Measurements from ENCODE around the gene HDAC4.
A peak's percentile ranks its signal among the peaks of the same experiment; 100 is the strongest.

Gene HDAC4

DNA sequence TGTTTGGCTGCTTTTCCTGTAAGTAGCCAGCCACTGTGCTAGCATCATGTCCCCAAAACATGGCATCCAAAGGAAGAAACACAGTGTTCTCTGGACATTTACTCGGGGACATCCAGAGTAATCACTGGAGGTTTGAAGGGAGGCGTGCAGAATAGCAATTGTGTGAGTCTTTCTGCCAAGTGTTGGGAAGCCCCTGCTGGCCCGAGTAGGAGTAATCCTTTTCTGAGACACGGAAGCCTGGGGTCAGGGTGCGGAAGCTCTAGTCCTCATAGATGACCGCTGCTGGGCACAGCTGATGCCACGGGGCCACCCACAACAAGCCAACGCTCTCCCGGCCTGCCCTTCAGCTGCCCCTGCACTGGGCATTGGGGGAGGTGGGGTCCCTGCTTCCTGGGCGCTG lies 24.8 kb upstream of the HDAC4 start:
- no peak for DNase-seq

DNA sequence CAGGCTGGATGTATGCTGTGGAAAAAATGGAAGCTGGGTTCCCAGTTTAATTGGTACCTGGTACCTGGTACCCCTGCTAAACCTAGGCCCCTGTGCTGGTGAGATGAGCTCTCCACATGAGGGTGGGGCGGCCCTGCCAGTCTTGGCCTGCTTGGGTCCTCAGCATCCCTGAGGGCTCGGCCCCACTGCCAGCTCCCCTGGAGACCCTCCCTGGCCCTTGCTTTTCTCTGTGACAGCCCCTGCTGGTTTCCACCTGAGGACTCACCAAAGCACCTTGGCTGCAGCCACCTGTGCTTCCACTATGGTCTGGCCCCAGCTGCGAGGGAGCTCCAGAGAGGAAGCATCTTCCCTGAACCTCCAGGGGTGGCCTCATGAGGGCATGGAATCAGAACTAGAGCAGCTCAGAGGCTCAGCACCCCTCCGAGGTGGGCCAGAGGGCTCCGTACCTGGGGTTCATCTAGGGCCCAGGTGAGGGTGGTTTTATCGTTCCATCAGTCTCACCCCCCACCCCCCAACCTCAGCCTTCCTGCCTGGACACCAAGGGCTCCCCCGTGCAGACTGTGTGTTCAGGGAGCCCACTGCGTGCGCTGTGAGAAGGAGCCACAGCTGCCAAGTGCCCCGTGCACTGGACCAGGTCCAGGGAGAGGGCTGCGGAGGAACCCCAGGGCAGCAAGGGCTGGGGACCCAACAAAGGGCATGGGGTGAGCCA lies 23.7 kb upstream of the HDAC4 start:
- no peak for DNase-seq

DNA sequence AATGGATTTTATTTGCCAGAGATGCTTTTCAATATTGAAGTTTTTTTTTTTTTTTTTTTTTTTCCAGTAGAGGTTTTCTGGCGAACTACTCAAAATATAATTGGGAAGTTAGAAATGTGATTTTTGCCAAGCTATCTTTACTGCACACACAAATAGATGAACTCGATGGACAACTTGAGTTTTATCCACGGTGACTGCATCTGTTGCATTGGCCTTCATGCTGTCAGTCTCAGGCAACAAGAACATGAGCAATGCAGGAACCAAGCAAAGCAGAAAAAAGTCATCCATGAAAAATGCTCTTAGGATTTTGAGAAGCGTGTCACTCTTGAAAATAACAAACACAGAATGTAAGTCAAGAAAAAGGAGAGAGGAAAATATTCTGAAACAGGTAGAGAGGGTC lies 22.7 kb upstream of the HDAC4 start:
- DNase-seq = no peak

DNA sequence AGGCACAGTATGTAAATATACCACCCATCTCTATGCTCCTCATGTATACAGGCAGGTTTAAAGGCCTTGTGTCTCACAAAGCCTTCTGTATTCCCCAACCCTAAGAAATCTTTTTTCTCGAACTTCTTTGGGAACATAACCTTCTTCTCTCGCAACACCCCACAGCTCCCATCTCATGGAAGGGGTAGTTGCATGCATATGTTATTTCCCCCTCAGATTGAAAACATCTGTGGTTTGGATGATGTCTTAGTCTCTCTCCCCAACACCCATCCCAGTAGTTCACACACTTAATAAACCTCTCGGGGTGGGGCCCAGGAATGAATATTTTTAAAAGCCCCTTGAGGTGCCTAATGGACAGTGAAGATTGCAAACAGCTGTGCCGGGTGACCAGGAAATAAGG lies 21.0 kb upstream of the HDAC4 start:
- DNase-seq = no peak

DNA sequence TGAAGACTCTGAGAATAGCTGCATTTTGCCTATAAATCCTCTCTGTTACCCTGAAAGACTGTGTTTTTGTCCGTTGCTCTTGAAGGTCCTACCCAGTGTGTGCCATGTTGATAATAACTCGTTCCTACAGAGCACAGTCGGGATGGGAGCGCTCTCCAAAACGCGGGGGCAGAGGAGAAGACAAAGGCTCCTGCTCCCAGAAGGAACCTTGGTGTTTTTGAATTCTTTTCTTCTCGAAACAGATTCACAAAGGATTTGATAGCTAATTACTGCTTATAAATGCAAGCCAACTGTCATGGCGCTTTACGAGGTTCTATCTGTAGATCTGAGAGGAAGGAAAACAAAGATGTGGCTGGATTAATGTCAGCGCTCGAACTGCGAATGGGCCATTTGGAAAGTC lies 19.3 kb upstream of the HDAC4 start:
- no peak for DNase-seq

DNA sequence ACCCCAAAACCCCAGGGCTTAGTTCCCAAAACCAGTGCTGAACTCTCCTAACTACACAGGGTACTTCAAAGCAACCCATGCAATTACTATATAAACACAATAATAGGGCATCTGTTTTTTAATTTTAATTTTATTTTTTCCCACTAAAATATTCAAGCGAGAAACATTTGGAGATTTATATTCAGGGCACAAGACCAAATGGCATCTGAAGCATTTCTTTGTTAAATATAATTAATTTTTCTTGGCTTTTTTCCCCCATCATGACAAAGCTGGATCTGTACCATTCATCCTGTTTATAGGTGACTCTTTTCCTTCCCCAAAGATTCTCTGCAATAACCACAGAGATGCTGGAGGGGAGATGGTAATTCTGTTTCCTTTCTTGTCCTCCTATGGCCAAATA lies 18.1 kb upstream of the HDAC4 start:
- DNase-seq = no peak

DNA sequence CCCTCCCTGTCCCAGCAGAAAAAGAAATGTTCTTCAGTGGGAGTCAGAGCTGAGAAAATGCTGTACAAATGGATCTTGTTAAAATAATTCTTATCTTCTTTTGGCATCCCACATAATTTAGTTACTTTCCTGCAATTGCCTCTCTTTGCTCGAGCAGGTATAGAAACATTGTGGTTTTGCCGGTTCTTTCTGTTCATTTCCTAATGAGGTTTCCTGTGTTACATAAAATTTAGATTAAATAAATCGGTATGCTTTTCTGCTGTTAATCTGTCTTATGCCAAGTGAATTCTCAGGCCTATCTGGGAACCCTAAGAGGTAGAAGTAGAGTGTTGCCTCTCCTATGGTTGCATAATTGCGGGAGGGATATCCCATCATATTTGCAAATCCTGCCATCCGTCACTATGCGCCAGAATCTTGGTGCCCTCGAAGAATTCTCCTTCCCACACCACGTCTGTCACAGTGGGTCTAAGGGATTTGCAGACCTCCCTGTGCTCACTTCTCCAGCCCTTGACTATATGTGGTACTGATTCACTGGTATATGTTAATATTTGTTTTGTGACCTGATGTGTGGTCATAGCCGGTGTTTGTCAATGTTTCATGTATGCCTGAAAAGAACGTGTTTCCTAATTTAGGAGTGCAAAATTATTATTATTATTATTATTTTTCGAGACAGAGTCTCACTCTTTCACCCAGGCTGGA lies 12.2 kb upstream of the HDAC4 start:
- DNase-seq = no peak

DNA sequence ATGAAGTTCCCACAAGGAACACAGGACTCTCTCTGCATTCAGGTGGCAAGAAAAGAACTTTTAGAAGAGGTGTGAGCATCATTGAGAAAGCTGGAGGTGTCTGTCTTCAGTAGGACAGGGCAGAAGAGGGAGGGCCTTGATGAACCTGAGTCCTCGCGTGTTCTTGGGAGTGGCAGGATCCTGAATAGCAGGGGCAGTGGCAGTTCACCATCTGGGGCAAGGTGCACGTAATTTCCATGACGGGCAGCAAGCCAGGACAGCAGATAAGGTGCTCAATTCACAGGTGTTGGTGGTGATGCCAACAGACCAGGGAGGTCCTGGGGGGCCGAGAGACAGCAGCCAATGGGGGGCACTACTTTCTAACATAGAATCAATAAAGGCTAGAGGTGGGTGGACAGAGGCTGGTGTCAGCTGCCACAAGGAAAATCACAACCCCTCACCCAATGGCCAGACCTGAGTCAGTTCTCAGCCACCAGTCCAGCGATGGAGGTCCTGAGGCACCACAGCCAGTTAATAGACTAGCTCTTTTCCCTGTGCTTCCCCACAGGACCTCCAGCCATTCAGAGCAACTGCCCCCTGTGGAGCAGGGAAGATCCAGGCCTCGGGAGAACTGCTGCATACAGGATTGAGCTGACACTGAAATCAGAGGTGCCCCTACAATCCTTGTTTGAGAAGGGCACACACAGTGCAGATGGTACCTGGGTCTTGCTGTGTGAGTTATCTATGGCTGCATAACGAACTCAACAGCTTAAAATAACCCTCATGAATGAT lies 10.9 kb upstream of the HDAC4 start:
- no peak for DNase-seq

DNA sequence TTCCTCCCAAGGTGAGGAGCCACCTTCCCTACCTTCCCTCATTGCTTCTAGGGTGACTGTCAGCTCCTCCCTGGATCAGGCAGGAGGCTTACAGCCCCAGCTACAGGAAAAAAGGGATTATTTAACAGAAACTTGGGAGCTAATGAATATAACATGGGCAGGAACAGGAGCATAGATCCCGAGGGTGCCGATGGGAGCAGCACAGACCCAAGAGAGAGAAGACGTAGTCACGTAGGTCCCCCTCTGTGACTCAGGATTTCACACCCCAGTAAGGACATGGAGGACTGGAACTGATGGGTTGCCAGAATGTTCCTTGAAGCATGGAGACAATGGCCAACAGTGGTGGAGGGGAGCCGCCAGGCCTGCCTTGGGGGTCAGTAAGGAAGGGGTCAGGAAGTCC lies 10.3 kb upstream of the HDAC4 start:
- DNase-seq = no peak

DNA sequence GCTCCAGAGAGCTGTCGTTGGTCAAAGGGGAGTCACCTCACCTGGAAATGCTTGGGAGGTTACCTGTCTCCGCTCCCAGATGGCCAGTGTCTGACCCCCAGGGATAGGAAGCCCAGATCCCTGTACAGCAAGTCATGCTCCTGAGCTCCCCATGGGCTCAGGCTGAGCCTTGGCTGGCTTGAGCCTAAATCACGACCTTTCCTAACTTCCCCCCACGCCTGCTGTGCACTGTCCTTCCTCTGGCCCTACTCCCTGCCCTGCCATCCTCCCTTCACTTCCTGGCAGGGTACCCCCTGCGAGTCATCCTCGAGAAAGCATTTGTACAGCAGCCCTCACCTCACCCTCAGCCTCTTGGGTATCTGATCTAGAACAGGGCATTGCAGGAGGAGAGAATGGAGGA lies 9.2 kb upstream of the HDAC4 start:
- DNase-seq = no peak

DNA sequence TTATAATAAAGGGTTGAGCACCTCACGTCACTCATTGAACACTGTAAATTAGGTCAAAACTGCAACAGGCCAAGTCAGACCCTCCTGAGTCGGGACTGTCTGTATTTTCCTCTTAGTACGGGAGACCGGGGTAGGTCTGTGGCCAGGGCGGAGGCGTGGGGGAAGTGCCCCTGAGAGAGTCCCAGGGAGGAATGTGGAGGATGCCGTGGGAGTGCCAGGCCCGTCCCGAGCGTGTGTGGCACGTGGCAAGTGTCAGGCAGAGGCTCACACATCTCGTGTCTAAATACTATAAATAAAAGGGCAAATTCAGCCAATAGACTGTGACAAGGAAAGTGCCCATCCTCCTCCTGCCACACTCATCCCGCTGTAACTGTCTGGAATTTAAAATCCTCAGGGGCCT lies 6.3 kb upstream of the HDAC4 start:
- no peak for DNase-seq

DNA sequence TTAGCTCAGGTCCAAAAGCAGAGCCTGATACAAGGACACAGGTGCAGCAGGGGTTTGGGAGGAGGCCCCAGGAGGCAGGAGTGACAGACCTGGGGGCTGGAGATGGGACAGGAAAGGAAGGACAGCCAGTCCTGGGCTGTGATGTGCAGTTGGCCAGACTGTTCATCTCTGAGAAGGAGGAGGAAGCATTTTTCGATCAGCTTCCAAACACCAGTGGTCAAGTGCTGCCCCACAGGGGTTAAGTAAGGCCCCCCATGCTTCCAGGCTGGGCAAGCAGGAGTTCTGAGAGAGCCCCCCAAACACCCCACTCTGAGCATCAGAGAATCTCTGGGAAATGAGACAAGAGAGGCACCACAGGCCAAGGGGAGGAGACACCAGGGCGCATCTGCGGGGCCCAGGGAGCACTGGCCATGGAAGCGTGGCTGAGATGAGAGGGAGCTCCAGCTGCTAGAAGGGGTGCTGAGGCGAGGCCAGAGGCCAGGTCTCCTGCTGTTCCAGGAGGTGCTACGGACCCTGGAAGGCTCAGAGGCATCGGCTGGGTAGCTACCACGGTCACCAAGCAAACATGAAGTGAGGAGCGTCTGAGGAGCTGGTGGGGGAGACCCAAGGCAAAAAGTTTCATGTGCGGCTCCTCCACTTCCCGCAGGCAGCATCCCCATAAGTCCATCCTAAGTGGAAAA lies 5.6 kb upstream of the HDAC4 start:
- DNase-seq = no peak

DNA sequence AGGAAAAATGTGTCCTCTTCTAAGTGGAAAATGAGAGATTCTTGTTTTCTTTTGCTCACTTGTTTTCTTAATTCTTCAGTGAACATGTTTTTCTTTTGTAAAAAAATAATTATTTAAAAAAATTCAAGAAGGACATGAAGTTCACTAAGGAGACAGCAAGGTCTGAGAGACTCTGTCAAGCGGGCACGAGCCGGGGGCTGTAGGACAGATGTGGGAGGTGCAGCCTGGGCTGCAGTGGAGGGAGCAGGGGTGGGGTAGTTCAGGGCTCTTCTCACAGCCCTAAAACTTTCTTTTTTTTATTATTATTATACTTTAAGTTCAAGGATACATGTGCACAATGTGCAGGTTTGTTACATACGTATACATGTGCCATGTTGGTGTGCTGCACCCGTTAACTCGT lies 4.3 kb upstream of the HDAC4 start:
- no peak for DNase-seq

DNA sequence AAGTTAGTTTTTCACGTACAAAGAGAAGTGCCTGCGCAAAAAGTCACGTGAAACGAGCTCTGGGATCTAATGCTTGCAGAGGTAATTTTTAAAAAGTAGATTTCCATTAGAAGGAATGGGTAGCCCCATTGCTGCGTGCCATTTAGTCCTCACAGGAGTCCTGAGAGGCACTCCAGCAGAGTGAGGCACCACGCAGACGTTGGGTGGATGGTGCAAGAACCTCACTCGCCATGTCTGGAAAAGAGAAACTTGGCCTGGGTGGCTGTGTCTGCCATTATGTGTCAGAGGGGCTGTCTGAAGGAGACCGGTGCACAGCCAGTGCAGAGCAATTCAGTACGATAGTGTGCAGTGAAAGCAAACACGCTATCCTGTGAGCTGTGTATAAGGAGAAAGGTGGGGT lies 1.8 kb upstream of the HDAC4 start:
- no peak for DNase-seq

DNA sequence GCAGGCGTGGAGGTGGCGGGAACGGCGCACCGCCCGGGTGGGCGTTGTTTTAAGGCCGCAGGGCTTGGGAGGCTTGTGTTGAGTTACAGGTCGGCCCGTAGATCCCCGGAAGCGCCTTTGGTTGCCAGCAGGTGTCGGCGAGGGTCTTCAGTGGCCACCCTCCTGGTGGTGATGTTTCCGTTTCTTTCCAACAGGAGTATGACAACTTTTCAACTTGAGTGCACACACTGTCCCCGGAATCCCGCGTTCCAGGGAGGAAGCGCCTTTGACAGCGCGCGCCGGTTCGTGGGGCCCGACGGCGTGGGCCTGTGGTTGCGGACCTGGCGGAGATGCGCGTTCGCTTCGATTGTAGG lies 1.0 kb upstream of the HDAC4 start:
- DNase-seq = no peak

DNA sequence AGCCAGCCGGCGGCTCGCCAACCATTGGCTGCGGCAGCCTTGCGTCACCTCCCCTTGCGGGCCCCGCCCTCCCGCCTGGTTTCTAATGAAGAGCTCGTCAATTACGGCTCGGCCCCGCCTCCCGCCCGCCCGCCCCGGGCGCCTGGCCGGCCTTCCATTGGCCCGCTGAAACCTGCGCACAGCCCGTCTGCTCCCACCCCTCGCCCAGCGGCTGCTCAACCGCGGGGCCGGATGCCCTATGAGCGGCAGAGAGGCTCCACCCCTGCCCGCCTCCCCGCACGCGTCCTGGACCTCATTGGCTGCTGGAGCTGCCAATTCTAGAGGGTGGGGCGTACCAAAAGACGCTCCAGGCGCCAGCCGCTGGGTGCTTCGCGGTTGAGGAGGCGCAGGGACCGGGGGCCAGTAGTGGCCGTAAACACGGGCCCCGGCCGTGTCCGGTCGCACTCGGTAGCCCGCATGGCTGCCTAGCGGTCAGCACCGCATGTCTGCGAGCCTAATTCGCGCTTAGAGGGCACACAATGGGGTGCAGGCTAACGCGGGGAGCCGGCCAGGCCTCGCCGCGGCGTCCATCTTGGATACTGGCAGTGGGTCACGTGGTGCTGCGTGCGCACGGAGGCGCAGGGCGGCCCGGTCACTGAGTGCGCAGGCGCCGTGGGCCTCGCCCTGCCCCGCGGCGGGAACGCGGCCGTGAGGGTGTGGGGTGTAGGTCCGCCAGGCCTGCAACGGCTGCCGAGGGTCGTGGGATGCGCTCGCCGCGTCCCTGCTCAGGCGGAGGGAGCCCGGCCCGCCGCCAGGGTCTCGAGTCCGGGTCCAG lies 454 bp upstream of the HDAC4 start:
- DNase-seq = peak; percentile 98

DNA sequence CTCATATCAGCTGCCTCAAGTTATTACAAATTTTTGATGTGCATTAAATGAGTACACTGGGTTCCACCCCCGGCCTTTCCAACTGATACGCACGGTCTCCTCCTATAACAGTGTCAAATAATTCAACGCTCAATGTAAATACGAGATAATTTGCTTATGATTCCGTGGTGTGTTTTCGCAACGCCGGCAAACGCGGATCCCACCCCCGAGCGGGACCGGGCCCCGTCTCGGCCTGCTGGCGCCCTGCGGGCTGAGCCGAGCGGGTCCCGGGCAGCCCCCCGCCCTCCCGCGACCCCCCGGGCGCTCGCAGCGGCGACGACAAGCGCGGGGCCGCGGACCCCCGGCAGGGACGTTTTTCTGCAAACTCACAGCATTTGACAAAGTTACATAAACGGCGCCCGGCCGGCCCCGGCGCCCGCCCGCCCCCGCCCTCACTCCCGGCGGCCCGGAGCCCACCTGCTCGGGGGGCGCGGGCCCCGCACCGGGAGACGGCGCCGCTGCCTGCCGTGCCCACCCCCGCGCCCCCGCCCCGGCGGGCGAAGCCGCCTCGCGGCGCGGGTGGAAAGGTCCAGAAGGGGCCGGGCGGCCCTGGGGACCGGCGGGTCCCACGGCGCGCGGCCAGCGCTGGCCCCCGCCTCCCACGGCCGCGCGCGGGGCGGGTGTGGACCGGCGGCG lies 762 bp downstream of the HDAC4 start:
- DNase-seq = peak; percentile 19

DNA sequence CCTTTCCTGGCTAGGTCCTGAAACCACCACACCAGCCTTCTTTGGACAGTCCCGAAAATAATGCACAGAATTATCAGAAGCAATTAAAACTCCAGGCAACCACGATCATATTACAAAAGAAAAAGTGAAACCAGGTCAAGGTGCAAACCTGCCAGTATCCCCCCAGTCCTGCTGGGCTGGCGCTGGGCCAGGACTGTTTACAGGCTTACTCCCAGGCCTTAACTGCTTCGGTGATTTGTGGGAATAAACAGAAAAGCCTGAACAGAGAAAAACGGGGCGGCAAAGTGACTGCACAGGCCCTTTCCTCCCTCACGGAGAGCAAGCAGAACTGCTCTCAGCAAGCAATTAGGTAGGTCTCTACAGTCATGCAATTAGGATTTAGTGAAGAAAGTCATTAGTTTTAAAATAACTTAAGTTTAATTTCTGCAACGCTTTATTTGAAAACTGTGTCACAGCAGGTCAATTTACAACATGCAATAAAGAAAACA lies 1.3 kb downstream of the HDAC4 start:
- DNase-seq = peak; percentile 12

DNA sequence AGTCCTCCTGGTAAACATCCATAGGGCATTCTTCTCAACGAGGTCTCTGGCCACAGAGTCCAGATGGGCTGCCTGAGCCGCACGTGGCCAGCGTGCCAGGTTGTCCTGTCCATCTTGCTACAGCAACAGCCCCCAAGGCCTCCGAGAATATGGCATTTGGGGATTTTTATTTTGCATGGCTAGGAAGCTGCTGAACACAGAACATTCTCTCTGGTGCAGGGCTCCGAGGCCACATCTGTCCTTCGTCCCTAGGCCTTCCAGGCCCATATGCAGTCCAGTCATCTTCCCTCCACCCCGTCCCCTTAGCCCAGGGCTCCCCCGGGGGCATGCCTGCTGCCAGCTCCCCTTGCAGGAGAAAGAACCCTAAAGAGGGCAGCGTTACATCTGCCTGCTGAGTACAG lies 2.3 kb downstream of the HDAC4 start:
- no peak for DNase-seq

DNA sequence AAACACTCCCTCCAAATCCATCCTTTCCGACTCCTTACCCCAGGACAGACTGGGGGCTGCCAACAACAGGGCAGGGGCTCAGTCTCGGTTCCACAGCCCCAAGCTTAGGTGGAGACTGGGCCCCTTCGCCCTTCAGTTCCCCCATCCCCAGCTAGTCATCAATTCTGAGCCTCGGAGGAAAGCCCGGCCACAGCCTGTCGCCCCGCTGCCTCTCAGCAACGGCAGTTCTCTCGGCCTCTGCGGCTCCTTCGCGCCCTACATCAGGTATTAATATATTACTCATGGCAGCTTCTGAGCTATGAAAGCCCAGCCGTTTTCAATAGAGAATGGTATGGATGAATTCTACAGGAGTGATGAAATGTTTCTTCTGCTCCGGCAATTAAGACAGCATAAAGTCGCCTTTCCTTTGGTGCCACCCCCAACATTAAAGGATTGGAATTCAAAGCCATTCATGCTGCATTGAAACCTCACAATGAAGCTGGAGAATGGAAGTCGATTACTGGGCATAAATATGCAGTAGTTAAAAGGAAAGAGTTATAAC lies 2.8 kb downstream of the HDAC4 start:
- no peak for DNase-seq

DNA sequence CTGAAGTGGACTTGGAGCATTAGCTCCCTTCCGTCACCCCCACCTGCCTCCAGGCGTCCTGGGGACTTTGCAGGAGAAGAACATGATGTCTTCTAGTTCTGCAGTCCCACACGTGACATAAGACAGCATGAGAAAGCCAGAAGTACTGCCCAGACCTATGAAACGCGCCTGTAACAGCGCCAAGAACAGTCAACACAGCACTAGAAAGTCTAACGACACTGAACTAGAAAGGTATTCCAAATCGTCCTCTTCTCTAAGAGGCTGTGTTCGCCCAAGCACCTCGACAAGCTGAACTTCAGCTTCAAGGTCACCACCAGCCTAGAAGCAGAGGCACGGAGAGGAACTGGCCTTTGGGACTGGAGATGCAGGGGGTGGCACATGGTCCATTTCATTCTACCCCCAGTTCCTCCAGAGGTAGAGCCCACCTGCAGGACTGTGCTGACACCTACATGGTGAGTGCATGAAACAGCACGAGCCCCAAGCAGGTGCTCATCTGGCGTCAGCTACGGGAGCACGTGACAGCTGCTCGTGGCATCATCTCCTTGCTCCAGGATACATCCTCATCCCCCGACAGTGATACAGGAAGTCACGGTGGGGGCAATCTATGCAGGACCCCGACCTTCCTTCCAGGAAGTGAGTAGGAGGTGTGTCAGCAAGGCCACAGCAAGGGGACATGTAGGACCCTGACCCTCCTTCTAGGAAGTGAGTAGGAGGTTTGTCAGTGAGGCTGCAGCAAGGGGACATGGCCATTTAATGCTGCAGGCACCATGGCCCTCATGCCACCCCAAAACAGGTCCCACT lies 3.7 kb downstream of the HDAC4 start:
- DNase-seq = no peak
